Skin epidermis (tissue), 12 donors: ENCODE measurements around the gene EDDM3A.
A peak's percentile ranks its signal among the peaks of the same experiment; 100 is the strongest.

Source experiments
- H3K27ac ChIP-seq, 21 experiments: fragments of 200-600 bp; sonication (generic) in 11 of 21; one replicate each; pipeline ENCODE4 v1.5.0; 2020; ENCODE audit warnings: mild to moderate bottlenecking in 3 of 21, inconsistent platforms in 2 of 21, moderate library complexity in 2 of 21
- H3K4me3 ChIP-seq, 7 experiments: fragments of 200-600 bp; sonication (generic) in 2 of 7; one replicate each; pipeline ENCODE4 v1.5.0; 2020; ENCODE audit warnings: inconsistent platforms in 2 of 7, mild to moderate bottlenecking in 2 of 7, moderate library complexity in 1 of 7

EDDM3A gene

GRCh38 chr14:20775901-20776300 is 30.2 kb downstream of the EDDM3A start:
- H3K27ac ChIP-seq, result no peak overlapping the region

GRCh38 chr14:20781803-20782202 is 36.1 kb downstream of the EDDM3A start:
- Histone ChIP-seq H3K27ac (peak overlapping the region in 19 of 21 experiments; percentile 44 to 92 (median 71)), H3K4me3 (peak overlapping the region in 5 of 7 experiments; percentile 9 to 13 (median 11))

More at GRCh38 chr14:20775901-20776300, 30.2 kb downstream of the EDDM3A start:
- no peak overlapping the region for H3K4me3 ChIP-seq

- peak overlapping the region in 18 of 21 experiments; percentile 10 to 92 (median 71) for H3K27ac ChIP-seq
- peak overlapping the region in 5 of 7 experiments; percentile 9 to 13 (median 11) for H3K4me3 ChIP-seq
These were observed 36.7 kb downstream of the EDDM3A start for GRCh38 chr14:20782280-20782890.

DNA sequence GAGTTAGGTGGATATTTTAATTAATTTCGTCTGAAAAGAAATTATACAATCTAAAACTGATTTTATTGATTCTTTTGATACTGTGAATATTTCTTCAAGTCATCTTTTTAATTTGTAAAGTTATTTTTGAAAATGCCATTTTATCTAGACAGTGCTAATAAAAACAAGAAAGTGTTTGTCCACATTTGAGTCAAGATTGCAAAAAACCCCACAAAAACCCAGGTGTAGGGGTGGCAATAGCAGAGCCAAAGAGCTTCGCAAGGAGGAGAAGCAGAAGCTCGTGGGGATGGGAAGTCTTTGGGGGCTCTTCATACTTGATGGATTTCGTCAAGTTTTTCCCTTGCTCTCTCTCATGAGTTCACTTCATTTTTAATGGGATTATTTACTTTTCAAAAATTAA is 41.3 kb downstream of the EDDM3A start:
- Histone ChIP-seq H3K27ac (no peak overlapping the region), H3K4me3 (no peak overlapping the region)

DNA sequence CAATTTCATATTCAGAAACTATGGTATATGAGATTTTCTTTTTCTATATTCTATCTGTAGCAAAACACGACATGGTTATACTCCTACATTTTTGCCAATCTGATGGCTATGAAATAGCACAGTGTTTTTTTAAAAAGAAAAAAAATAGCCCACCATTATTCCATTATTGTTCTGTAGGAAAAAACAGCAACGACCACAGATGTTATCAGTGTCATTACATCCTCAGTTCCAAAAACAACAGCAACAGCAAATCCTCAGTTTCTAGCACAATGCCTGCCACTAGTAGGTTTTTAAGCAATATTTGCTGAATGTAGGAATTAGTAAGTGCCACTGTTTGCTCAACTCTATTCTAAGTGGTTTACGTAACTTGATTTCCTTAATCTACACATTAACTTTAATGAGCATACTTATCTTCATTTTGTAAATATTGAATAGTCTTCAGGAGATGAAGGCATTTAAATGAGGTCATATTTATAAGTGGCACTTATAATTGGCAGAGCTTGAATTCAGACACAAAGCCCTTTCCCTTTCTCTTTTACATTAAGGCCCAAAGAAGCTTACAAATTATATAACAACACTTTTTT is 43.6 kb downstream of the EDDM3A start:
- H3K4me3 ChIP-seq, result no peak overlapping the region
- peak overlapping the region in 1 of 21 experiments; percentile 18 for H3K27ac ChIP-seq

DNA sequence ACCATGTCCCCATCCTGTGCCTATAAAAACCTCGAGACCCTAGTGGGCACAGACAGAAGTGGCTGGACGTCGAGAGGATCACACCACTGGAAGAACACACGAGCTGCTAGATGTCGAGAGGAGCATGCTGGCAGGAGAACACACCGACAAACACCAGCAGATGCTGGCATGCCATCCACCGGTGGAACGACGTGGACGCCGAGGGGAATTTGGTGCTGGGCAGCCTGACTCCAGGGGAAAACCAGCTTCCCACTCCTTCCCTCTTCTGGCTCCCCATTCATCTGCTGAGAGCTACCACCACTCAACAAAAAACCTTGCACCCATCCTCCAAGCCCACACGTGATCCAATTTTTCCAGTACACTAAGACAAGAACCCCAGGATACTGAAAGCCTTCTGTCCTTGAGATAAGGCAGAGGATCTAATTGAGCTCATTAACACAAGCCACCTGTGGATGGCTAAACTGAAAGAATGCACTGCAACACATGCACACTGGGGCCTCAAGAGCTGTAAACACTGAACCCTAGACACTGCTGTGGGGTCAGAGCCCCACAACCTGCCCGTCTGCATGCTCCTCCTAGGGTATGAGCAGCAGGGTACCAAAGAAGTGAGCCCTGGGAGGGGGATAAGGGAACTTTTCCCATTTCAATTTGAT is 44.9 kb downstream of the EDDM3A start:
- H3K27ac ChIP-seq, result peak overlapping the region in 2 of 21 experiments; percentile 25 to 26
- no peak overlapping the region for H3K4me3 ChIP-seq

DNA sequence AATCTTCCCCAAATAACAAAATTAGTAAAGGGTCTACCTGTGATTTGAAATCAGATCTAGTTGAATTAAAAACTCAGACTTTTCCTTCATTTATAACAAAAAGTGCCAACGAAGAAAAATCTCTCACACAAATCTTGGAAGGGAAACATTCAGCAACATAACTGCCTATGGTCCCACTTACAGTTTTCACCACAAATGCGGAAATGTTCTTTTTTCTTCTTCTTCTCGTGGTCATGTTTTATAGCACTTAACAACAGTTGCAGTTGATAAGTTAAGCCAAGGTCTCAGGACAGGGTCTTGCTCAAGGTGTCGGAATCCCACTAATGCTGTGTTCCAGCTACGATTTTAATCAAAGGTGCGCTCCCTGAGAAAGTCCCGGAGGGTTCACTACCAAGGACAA is 45.5 kb downstream of the EDDM3A start:
- Histone ChIP-seq H3K4me3 (no peak overlapping the region), H3K27ac (peak overlapping the region in 2 of 21 experiments; percentile 25 to 26)

- Histone ChIP-seq H3K27ac (peak overlapping the region in 2 of 21 experiments; percentile 25 to 26), H3K4me3 (no peak overlapping the region)
These were observed 45.9 kb downstream of the EDDM3A start for GRCh38 chr14:20791597-20791996.

DNA sequence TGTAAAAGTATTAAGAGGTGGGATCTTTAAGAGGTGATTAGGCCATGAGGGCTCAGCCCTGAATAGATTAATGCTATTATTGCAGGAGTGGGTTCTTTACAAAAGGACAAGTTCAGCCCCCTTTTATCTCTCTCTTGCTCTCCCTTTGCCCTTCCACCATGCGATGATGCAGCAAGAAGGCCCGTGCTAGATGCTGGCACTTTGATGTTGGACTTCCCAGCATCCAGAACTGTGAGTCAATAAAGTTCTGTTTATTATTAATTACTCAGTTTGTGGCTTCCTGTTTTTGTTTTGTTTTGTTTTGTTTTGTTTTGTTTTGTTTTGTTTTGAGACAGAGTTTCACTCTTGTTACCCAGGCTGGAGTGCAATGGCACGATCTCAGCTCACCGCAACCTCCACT is 46.9 kb downstream of the EDDM3A start:
- Histone ChIP-seq H3K4me3 (no peak overlapping the region), H3K27ac (no peak overlapping the region)

GRCh38 chr14:20794644-20795369 is 49.1 kb downstream of the EDDM3A start:
- H3K27ac ChIP-seq, result no peak overlapping the region
- no peak overlapping the region for H3K4me3 ChIP-seq

DNA sequence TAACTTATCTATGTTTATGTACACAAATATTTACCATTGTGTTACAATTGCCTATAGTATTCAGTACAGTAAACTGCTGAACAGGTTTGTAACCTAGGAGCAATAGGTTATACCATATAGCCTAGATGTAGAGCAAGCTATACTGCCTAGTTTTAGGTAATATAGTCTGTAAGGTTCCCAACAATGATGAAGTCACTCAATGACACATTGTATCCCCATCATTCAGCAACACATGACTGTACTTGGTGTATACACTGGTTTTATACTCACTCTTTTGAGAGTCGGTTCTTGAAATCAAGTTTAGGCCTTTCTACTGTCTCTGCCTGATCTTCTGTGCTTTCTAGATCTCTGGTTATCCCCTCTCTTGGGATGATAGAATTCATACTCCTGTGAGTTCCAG is 51.5 kb downstream of the EDDM3A start:
- Histone ChIP-seq H3K4me3 (no peak overlapping the region), H3K27ac (no peak overlapping the region)
